Renal cortical epithelial cell (primary cell): Measurements from ENCODE around the gene EID2B. TPM values are rescaled to one million over a fixed set of nuclear protein-coding genes. Genes with fewer than 3 reads are reported as not detected.

Experiments
- DNase-seq: peaks from one replicate; pipeline ENCODE4 v3.0.0-alpha.2; 2011; ENCODE audit warnings: low read depth
- total RNA-seq: library from RNA; depleted of rRNA; stranded (reverse); fragments of >200 nt; gene quantifications from 2 replicates; pipeline ENCODE4 v1.2.3, GENCODE V29; 2014

Gene EID2B
- total RNA-seq, 1 donor from 2014 or later: 2.5 TPM

- no peak for DNase-seq
Measured at GRCh38 chr19:39533003-39533512, 406 bp upstream of the EID2B start.

- DNase-seq: no peak
Measured at GRCh38 chr19:39531834-39532232, 819 bp downstream of the EID2B start.

- no peak for DNase-seq
Measured at GRCh38 chr19:39525205-39525604, 7.4 kb downstream of the EID2B start.

- no peak for DNase-seq
Measured at GRCh38 chr19:39524495-39524894, 8.2 kb downstream of the EID2B start.

- no peak for DNase-seq
Measured at GRCh38 chr19:39520541-39521484, 11.8 kb downstream of the EID2B start.

- no peak for DNase-seq
Measured at GRCh38 chr19:39518975-39519374, 13.7 kb downstream of the EID2B start.

GRCh38 chr19:39518458-39518857, 14.2 kb downstream of the EID2B start:
- no peak for DNase-seq

GRCh38 chr19:39517432-39517831, 15.2 kb downstream of the EID2B start:
- DNase-seq: no peak

- DNase-seq: no peak
Measured at GRCh38 chr19:39516270-39516669, 16.4 kb downstream of the EID2B start.

- no peak for DNase-seq
Measured at GRCh38 chr19:39515551-39516191, 17.0 kb downstream of the EID2B start.

- no peak for DNase-seq
Measured at GRCh38 chr19:39514840-39515550, 17.7 kb downstream of the EID2B start, which contains the start of gene SELENOV. Gene SELENOV (plus strand): TSS chr19:39515139. CDS start chr19:39515213, 74 bp downstream.

- DNase-seq: no peak
Measured at GRCh38 chr19:39512988-39513387, 19.7 kb downstream of the EID2B start.

- DNase-seq: no peak
Measured at GRCh38 chr19:39509233-39509632, 23.4 kb downstream of the EID2B start.

- DNase-seq: no peak
Measured at GRCh38 chr19:39508629-39509028, 24.0 kb downstream of the EID2B start.

- DNase-seq: no peak
Measured at GRCh38 chr19:39507715-39508364, 24.8 kb downstream of the EID2B start.

- no peak for DNase-seq
Measured at GRCh38 chr19:39506944-39507714, 25.5 kb downstream of the EID2B start.

- no peak for DNase-seq
Measured at GRCh38 chr19:39506598-39506943, 26.1 kb downstream of the EID2B start.

GRCh38 chr19:39502640-39503417, 29.8 kb downstream of the EID2B start:
- DNase-seq: peak; percentile 16

GRCh38 chr19:39501340-39501739, 31.3 kb downstream of the EID2B start:
- DNase-seq: no peak

GRCh38 chr19:39500543-39500942, 32.1 kb downstream of the EID2B start:
- DNase-seq: no peak
